Measurements from ENCODE around the gene FOXE1. TPM values are rescaled to one million over a fixed set of nuclear protein-coding genes. Genes with fewer than 3 reads are reported as not detected.

Gene FOXE1
- total and polyA plus RNA-seq, 12 donors, result not detected

DNA sequence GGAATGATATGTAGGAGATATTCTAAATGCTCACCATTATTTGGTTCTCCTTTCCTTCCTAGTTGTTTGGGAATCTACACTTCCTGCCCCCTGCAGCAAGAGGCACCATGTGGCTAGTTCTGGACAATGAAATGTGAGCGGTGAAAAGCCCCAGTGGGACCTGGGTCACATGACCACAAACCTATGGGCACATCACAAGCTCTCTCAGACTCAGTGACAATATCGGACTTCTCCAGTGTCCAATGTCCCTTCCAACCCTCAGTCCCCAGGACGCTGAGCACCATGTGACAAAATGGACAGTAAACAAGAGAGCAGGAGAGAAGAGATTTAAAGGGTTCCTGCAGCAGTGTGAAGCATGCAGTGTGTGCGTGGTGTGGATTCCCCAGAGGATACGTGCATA, 44.6 kb upstream of the FOXE1 start:
- Histone ChIP-seq H3K36me3 (no peaks in the 10 kb centered on the region), H3K9me3 (peaks cover 0 to 6% (median 0%) of the 10 kb centered on the region in 11 donors), H3K27me3 (peaks cover 10 to 46% (median 22%) of the 10 kb centered on the region in 7 donors), H3K4me3 (no peak overlapping the region), H3K27ac (no peak overlapping the region), H3K4me1 (peaks cover 0 to 11% (median 5%) of the 10 kb centered on the region in 9 donors)
- intact Hi-C loops (cut with DNase I), result no loop called here
- ATAC-seq (no peak), DNase-seq (no peak)
- TF ChIP-seq, protein P1, sequence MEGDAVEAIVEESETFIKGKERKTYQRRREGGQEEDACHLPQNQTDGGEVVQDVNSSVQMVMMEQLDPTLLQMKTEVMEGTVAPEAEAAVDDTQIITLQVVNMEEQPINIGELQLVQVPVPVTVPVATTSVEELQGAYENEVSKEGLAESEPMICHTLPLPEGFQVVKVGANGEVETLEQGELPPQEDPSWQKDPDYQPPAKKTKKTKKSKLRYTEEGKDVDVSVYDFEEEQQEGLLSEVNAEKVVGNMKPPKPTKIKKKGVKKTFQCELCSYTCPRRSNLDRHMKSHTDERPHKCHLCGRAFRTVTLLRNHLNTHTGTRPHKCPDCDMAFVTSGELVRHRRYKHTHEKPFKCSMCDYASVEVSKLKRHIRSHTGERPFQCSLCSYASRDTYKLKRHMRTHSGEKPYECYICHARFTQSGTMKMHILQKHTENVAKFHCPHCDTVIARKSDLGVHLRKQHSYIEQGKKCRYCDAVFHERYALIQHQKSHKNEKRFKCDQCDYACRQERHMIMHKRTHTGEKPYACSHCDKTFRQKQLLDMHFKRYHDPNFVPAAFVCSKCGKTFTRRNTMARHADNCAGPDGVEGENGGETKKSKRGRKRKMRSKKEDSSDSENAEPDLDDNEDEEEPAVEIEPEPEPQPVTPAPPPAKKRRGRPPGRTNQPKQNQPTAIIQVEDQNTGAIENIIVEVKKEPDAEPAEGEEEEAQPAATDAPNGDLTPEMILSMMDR (IDR thresholded peaks at IDR 0.05), result no peak
- 55 to 64% methylated on average over 5 of the region's 5 CpGs for WGBS, 2 donors

DNA sequence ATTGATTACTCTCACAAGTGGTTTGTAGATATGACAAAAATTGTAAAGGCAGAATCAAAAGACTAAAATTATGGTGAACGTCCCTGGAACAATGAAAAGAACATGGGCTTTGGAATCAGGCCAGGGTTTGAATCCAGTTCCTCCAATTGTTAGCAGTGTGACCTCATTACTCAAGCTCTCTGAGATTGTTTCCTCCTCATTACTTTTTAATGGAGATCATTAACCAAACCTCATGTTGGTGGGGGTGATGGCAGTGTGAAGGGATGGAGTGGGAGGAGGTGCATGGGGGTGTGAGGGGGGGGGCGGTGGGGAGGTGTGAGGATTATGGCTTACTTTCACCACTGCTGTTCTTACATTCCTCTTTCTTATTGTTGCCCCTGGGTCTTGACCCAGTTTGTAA, 44.1 kb upstream of the FOXE1 start:
- H3K27me3 ChIP-seq, result peaks cover 4 to 40% (median 16%) of the 10 kb centered on the region in 7 donors

DNA sequence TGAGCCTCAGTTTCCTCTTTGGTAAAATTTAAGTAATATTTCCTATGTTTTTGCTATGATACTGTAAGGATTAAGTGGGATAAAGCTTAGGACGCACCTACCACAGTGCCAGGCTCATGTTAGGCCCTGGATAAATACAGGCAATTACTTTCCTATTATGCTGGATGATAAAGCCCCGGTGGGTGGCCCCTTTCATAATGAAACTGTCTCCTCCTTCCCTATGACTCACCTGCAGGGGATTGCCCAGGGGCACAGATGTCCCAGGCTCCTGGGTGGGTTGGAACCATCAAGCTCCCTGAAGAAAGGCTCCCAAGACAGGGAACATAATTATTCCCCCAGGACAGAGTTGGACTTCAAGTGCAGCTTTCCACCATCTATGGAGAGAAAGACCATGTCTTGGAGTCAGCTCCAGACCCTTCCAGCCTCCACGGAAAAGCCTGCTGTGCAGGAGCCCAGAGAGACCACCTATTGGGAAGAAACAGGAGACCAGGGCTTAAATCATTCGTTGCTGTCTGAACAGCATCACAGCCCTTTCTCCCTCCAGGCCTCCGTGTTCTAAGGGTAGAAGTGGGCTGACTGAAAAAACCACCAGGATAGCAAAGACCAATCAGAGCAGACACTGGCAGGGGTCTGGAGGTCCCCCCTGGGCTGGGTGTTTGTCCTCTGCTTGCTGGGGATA, 43.2 kb upstream of the FOXE1 start:
- Histone ChIP-seq H3K4me3 (no peak overlapping the region), H3K36me3 (no peaks in the 10 kb centered on the region), H3K9me3 (peaks cover 0 to 11% (median 0%) of the 10 kb centered on the region in 11 donors), H3K27me3 (peaks cover 0 to 32% (median 8%) of the 10 kb centered on the region in 7 donors), H3K27ac (no peak overlapping the region), H3K4me1 (peaks cover 0 to 7% (median 0%) of the 10 kb centered on the region in 9 donors)
- intact Hi-C loops (cut with DNase I), result loop anchor here in 1 of 10 donors (10.0 kb wide), 1 partner anchor 65 kb away; no protein-coding TSS in a partner anchor
- DNase-seq, result no peak
- 75 to 78% methylated on average over 5 of the region's 5 CpGs for WGBS, 2 donors
- no peak for ATAC-seq
- TF ChIP-seq, protein P1 (IDR thresholded peaks at IDR 0.05), result no peak

More for the DNA sequence above, 44.1 kb upstream of the FOXE1 start:
- intact Hi-C loops (cut with DNase I), result no loop called here
- Histone ChIP-seq H3K4me1 (peaks cover 0 to 7% (median 0%) of the 10 kb centered on the region in 9 donors), H3K27ac (no peak overlapping the region), H3K36me3 (no peaks in the 10 kb centered on the region), H3K9me3 (peaks cover 0 to 11% (median 0%) of the 10 kb centered on the region in 11 donors), H3K4me3 (no peak overlapping the region)
- no peak for DNase-seq
- 44 to 67% methylated on average over 2 of the region's 2 CpGs for WGBS, 2 donors
- TF ChIP-seq, protein P1 (IDR thresholded peaks at IDR 0.05), result no peak
- no peak for ATAC-seq

DNA sequence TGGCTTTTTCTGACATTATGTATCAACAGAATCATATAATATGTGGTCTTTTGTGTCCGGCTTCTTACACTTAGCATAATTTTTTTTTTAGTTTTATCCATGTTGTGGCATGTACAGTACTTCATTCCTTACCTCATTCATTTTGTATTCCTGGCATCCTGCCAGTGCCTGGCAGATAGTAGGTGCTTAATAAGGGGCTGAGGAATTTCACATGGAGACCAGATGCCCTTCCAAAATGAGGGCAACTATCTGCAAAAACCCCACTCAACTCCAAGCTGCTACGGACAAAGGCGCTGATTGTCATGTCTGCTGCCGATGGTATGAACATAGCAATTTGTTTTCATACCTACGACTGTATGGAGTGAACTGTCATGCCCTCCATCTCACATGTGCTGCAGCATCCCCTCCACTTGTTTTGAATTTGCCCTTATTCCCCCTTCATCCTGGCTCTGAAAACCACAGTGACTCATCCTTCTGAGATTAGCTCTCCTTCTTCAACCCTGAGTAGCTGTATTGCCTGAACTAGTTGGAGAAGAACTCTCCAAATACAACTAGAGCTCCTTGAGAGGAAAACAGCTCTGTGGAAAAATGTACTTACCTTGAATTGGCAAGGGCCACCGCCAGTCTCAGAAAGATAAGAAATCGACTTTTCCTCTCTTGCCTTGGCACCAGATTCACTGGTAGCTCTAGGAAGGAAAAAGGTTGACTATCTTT, 41.3 kb upstream of the FOXE1 start:
- H3K9me3 ChIP-seq, result peaks cover 0 to 11% (median 0%) of the 10 kb centered on the region in 11 donors
- DNase-seq, result no peak
- peaks cover 0 to 22% (median 7%) of the 10 kb centered on the region in 7 donors for H3K27me3 ChIP-seq
- WGBS, 2 donors, result 67 to 74% methylated on average over 7 of the region's 7 CpGs
- intact Hi-C loops (cut with DNase I), result loop anchor here in 1 of 10 donors (10.0 kb wide), 1 partner anchor 67 kb away; no protein-coding TSS in a partner anchor
- TF ChIP-seq, protein P1 (IDR thresholded peaks at IDR 0.05), result no peak
- no peak for ATAC-seq
- peaks cover 0 to 7% (median 0%) of the 10 kb centered on the region in 9 donors for H3K4me1 ChIP-seq
- H3K27ac ChIP-seq, result no peak overlapping the region
- no peak overlapping the region for H3K4me3 ChIP-seq
- H3K36me3 ChIP-seq, result no peaks in the 10 kb centered on the region

All from heart right ventricle (tissue), 16 donors.